ENCODE data around the gene CTBP1.

DNA sequence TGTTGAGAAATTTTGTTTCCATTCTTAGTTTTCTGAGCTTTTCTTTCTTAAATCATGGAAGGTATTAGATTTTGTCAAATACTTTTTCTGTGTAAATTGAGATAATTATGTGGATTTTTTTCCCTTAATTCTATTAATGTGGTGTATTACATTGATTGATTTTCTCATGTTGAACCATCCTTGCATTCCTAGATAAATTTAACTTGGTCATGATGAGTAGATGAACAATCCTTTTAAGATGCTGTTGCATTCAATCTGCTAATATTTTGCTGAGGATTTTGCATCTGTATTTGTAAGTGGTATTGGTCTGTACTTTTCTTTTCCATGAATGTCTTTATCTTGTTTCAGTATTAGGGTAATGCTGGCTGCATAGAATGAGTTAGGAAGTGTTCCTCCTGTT lies 20.3 kb upstream of the CTBP1 start:
- no peak for TF ChIP-seq EZH2 (IDR thresholded peaks at IDR 0.05; ENCODE audit: low read depth)
- TF ChIP-seq, protein P1, sequence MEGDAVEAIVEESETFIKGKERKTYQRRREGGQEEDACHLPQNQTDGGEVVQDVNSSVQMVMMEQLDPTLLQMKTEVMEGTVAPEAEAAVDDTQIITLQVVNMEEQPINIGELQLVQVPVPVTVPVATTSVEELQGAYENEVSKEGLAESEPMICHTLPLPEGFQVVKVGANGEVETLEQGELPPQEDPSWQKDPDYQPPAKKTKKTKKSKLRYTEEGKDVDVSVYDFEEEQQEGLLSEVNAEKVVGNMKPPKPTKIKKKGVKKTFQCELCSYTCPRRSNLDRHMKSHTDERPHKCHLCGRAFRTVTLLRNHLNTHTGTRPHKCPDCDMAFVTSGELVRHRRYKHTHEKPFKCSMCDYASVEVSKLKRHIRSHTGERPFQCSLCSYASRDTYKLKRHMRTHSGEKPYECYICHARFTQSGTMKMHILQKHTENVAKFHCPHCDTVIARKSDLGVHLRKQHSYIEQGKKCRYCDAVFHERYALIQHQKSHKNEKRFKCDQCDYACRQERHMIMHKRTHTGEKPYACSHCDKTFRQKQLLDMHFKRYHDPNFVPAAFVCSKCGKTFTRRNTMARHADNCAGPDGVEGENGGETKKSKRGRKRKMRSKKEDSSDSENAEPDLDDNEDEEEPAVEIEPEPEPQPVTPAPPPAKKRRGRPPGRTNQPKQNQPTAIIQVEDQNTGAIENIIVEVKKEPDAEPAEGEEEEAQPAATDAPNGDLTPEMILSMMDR (conservative IDR thresholded peaks at IDR 0.05) = no peak
